GM19395 (cell line): ENCODE data around the gene ABTB2.

Source experiments
- ATAC-seq: cut with Tn5 transposase; IDR thresholded peaks from one replicate; pipeline ENCODE4 v1.9.1; 2021; ENCODE audit warnings: mild to moderate bottlenecking, moderate library complexity; ENCODE audit not compliant: unreplicated experiment

ABTB2 gene

DNA sequence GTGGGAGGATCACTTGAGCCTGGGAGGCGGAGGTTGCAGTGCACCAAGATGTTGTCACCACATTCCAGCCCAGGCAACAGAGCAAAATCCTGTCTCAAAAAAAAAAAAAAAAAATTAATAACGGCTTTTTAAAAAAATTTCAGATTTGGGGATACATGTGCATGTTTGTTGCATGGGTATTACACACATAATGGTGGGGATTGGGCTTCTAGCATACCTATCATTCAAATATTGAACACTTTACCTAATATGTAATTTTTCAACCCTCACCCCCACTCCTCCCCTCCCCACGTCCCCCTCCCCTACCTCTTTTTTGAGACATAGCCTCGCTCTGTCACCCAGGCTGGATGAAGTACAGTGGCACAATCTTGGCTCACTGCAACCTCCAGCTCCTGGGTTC, 40.1 kb downstream of the ABTB2 start:
- no peak for ATAC-seq

DNA sequence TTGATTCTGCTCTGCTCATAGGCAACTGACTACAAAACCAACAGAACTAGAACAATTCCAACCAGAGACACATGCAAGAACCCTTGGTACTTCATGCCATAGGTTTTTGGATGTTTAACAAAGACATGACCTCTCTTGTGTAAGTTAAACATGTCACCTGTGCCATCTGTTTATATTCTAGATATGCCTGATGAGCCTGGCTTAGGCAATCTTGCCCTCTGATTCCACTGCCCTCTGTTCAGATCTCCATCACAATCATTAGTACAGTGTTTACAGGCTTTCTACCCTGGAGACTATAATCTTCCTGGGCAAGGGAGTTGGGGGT, 40.8 kb downstream of the ABTB2 start:
- no peak for ATAC-seq

DNA sequence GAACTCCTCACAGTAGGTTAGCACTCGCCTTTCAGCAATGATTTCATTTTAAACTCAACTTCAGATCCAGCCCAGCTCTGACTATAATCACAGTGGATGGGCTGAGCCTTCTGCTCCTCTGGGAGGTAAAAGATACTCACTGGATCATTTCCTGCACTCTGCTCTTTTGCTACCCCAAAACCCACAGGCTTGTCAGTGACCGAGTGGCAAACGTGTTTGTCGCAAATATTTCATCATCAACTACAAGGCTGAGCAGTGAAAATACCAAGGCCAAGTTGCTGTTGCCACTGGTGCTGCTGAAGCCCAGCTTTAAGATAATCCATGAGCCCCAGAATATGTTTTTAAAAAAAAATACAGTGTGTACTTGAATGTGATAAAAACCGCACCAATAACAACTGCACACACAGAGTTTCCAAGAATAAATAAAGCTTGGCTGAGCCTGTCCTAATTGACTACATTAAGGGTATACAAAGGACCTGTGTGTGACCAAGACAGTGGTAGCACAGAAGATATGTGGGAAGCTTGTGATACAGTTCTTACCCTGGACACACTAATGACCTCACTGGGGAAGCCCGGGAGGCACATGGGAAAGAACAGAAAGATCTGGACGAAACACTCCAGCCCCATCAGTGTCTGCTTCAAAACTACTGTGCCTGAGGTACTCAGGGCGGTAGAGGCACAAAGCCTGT, 41.3 kb downstream of the ABTB2 start:
- no peak for ATAC-seq

DNA sequence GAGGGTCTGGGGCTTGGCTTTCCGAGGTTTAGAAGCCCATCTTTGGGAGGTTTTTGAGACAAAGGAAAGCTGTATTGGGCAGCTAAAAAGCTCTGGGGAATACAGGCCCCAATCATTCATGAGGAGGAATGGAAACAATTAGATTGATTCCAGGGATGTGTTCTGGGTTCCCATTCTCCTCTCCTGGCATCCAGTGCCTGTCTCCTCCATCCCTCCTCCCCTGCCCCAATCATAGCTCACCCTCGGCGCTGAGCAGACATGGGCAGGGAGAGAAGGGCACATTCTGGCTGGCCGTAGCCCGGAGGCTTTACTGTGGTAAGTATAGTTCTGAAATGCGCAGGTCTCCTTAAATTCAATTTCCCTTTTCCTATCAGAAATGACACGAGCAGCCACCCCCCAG, 42.4 kb downstream of the ABTB2 start:
- ATAC-seq, result no peak

DNA sequence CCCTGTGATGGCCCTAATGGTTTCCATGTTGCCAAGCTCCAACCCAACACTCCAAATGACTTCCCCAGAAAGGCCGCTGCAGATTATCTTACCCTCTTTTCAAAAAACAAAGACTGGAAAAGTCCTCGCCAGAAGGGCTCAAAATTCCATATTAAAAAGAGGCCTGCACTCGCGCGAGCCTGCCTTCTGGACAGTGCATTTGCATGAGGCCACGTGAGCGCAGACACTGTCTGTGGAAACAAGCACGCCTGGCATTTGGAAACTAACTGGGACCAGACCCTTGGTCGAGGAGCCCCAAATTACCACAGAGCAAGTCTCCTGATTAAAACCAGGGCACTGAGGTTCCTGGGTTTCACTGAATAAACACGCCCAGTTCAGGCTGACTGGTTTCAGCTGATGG, 42.9 kb downstream of the ABTB2 start:
- ATAC-seq, result no peak

DNA sequence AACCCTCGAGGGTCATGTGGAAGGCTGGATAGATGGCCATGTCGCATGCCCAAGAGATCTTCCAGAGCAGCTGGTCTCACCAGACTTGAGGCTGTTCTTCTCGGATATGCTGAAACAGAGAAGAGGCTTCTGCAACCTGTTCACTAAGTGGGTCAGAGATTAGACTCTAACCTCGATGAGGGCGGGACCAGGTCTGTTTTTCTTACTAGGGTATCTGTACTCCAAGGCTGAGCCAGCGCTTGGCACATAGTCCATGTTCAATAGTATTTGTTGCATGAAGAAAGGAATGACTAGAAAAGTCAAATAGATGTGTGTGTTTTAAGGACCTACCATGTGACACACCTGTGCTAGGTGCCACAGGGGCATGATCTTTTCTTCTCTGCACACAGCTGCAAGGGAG, 43.6 kb downstream of the ABTB2 start:
- ATAC-seq, result no peak

DNA sequence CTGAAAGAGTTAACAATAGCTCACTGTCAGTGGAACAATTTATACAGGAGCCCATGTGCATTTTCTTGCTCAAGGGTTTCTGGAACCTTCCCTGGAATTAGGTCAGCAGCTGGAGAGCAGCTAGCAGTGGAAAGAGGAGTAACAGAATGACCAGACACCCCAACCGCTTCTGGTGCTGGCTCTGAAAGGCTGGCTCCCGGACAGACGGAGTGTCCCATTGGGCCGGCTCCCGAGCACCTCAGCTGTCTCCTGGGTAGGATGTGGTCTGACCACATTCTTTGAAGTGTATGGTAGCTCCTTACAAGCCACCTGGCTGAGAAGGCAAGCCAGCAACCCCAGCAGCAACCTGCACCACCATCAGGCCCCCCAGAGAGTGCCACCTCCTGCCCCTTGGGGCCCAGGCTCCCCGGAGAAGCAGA, 44.7 kb downstream of the ABTB2 start:
- ATAC-seq, result no peak

DNA sequence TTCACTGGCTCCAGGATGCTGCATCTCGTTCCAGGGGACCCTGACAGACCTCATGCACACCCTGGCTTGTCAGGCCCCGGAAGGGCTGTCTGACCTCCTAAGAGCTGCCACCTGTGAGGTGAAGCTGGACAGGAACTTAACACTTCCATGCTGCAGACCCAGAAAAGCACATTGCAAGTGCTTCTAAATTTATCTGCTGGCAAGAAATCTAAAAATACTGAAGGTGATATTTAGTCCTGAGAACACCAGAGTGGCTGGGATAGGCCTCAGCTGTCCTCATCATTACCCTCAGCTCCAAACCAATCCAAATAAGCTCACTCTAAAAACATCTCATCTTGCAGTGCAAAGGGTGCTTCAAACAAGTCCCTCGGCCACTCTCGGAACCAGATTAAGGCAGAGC, 46.7 kb downstream of the ABTB2 start:
- no peak for ATAC-seq

DNA sequence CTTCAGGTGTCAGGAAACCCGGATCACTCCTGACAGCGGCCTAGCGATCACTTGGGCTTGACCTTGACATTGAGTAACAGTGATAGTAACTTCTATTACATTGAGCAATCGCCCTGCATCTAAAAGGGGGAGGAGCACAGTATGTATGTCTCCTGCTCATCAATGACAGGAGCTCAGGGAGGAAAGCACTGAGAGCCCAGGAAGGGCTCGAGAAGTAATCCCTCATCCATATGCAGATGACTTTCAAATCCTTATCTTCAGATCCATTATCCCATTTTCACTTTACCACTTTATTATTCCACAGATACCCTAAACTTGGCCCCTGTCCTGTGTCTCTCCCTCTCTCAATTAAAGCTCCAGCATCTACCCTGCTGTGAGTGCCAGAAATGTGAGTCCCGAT, 47.8 kb downstream of the ABTB2 start:
- no peak for ATAC-seq

DNA sequence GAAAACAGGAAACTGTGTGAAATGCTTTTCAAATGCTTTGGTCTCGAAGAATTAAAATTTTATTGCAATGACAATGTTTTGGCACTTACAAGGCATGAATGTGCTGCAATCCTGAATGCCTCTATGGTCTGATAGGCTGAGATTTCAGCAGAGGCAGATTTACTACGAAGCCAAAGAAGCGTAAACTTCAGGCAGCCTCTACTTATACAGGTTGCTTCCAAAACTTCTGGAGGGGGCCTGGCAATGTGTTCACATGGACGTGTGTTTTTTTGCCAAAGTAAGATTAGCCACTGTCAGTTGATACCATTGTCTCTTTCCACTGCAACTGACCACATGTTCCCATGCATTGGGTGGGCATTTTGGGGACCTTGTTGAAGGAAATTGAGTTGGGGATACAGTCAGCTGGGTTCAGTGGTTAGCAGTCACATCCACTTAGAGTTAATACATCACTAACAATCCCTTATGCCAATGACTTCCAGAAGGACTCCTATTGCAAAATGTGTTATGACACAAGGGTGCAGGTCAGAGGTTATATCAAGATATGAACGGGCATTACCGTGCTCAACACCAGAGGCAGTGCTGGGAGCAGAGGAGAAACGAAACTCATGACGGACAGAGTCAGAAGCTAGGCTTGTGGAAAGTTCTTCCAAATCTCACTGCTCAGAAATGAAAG, 48.8 kb downstream of the ABTB2 start:
- ATAC-seq, result no peak

DNA sequence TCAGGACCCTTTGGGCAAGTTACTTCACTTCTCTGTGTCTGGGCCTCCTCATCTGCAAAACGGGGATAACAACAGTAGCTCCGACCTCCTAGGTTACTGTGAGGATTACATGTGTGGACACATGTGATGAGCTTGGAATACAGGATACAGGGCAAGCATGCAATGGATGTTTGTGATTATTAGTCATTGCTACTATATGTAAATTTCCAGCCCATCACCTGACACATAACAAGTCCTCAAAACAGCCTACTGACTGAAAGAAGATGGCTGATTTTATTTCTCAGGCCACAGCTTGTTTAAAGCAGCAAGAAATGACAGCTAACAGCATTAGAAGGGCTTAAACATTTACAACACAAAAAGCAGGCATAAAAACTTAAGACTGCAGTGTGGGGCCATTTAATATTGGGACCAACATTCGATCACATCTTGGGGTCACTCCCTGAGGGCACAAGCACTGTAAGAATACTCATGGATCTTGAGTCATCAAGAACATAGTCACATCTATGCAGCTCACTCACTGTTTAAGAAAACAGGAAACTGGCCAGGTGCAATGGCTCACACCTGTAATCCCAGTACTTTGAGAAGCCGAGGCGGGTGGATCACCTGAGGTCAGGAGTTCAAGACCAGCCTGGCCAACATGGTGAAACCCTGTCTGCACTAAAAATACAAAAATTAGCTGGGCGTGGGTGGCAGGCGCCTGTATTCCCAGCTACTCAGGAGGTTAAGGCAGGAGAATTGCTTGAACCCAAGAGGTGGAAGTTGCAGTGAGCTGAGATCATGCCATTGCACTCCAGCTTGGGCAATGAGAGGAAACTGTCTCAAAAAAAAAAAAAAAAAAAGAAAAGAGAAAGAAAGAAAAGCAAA, 49.5 kb downstream of the ABTB2 start:
- ATAC-seq, result no peak

DNA sequence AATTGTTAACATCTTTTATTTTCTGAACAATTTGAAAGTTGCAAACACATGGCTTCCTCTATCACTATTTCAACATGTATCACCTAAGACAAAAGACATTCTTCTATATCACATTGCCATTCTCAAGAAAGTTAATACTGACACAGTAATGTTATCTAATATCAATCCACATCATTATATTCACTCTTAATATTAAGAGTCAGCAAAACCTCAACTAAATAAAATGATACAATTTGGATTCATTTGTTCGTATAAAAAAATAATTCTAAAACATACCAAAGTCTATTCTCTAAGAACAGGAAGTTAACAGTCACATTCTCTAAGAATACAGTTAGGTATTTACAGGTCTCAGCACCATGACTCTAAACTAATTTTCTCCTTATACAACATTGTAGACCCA, 52.0 kb downstream of the ABTB2 start:
- no peak for ATAC-seq

DNA sequence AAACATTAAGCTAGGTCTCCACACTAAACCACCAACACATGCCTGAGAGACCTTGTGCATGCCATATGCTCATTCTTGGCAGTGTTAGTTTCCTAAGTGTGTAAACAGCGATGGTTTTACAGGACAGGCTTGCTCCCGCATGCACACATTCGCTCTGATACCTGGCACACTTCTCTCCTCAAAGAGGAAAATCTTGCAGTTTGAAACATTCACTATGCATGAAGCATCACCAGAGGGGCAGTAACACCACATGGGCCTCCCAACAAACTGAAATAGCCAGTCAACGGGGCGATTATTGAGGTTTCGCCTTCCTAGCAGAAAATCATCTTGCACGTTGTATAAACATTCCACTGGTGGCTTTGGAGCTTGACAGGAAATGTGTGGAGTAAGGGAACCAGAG, 52.6 kb downstream of the ABTB2 start:
- ATAC-seq, result no peak

DNA sequence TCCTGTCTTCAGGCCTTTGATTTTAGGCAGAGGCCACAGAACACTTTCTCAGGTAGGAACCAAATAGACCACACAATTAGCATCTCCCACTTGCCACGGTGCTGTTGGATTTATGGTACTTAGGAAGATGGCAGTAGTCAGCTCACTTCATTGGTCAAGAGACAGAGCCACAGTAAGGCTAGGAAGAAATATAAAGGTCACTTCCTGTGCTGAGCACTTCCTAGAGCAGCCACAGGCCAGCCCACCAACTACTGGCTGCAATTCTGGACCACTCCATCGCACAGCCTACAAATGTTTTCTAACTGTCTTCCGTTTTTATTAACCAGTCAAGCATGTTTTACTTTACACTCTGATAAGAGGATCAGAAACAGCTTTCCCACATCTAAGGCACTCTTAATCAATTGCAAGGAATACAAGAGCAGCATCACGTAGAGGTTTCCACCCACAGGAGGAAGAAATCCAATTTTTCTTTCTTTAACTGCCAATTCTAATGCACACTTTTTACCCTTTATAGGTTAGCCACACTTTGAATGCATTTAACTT, 54.7 kb downstream of the ABTB2 start:
- ATAC-seq, result no peak

DNA sequence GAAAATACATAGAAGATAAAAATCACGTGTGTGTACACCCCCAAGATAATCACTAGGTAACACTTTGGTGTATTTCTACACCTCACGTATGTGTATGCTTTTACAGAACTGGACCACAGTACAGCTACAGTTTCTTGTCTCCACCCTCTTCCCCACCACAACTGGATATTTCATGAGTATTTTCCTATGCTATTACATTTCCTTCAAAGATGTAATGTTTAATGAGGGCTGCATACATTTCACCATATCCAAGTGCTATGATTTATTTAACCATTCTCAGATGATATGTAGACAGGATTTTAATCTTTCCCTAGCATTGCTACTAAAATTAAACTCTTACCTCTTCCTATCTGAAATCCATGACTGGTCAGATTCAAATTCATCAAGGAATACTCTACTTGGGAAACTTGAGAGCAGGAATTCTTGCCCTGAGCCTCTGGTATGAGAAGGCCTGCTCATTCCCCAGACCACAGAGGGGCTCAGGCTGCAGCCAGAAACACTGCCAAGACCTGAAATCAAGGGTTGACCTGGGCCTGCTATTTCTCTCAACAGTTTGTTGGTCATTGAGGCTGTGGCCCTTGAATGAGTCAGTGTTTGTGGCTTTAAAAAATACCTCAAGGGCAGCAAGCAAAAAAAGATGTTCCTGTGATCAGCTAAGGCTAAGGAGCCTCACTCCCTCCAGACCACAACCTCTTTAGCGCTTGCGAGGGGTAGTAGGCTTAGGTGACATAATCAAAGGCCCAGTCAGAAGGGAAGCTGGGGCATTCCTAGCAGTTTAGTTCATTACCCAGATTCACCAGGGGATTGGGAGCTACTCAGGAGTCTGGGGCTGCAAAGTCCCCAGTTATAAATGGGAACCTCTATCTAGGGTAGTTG, 55.5 kb downstream of the ABTB2 start:
- peak; percentile 79 for ATAC-seq

DNA sequence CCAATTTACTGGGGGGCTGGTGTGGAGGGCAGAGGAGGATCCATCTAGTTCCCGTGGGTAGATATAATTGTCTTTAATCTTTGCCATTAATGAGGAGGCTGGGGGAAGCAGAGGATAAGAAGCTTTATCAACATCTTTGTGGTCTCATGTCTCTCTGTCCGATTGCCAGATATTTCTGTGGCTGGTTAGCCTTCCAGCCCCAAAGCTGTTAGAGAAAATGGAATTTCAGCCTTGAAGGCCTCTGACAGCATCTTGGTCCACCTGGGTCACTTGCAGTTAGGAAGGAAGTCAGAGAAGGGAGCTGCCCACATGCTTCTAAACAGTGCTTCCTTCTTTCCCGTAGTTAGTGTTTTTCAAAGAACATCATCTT, 56.9 kb downstream of the ABTB2 start:
- no peak for ATAC-seq

DNA sequence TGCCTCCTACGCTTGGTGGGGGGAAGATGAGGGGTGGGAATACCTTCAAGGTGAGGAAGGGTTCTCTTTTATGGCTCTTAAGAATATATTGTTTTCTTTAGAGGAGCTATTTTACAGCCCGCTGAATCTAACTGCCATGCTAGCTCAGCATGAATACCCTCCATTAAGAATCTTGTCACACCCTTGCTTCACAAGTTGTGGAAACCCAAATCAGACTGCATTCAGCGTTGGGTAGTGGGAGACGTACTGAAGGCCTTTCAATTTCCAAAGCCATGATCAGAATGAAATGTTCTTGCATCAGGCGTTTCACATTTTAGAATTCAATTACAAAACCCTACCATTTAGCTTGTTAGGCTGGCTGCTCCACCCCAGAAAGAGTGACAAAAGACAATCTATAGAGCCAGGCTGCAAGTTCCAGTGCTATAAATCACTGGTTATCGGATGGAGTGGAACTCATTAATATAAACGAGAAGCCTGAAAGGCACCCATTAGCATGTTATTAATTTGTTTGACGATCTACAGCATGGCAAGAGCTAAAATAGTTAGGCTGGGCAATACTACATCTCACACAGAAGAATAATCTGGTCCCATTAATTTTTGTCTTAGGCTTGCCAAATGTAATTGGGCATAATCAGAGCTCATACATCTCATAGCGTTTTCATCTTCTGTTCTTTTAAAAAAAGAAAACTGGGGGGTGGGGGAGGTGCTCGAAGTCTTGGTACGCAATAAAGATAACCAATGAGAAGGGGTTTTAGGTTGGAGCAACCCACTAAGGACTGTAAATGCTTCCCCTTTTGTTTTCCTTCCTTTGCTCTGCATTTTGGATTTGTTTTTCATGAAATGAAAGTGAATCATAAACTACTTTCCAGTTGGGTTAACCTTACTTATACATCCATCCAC, 57.5 kb downstream of the ABTB2 start:
- no peak for ATAC-seq

DNA sequence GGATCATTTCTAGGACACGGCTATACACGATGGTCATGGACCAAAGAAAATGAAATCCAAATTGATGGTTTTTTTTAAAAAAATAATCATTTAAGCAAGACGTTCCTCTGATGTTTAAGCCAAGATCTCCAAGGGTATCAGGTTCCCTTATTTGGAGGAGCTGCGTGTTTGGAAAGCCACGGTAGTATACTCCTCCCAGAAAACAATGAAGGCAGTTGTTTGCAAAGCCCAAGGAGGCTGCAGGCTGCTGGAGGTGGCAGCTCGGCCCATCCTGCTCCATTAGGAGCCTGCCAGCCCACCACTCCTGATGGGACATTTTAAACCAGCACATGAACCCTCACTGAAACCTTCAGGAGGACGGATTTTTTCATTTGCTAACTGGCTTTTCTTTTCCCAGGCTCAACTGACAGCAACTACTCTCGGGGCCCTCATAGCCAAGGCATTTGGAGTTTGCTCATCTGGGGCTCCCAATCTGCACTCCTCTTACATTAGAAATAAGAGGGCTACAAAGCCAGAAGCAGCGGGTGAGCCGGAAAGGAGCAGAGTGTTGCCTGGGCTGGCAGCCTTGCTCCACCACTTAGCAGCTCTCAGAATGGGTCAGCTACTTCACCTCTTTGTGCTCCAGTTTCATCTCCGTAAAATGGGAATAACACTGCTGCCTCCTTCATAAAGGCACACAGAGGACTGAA, 58.4 kb downstream of the ABTB2 start:
- no peak for ATAC-seq

DNA sequence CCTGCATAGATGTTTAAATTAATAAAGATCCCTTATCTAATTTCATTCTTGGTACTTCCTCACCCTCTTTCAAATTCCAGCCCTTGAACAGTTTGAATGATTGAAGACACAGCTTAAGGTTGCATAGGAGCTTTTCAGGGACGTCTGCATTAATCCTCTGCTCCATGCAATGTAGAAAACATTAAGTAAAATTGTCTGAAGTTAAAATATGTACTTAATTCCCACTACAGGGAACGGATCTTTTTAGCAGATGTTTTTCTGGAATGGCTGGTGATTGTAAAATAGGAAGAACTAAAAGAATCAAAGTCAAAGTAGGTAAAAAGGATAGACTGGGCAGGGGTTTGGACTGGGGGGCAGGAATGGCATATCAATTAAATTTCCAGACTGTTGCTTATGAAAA, 58.9 kb downstream of the ABTB2 start:
- ATAC-seq, result no peak
